Middle frontal gyrus (tissue), 1 donor: ENCODE results near the gene MAP1LC3B2.

Experiments
- DNase-seq: peaks from one replicate; pipeline ENCODE4 v3.0.0-alpha.2; 2015; ENCODE audit warnings: low spot score; ENCODE audit errors: extremely low spot score

MAP1LC3B2 gene

GRCh38 chr12:116559162-116559935 is at the start of gene MAP1LC3B2:
MAP1LC3B2 (plus strand) TSS chr12:116559381; CDS start chr12:116575943, 16,562 bp downstream.
- peak; percentile 14 for DNase-seq

GRCh38 chr12:116513944-116514343 is 45.2 kb upstream of the MAP1LC3B2 start:
- no peak for DNase-seq

GRCh38 chr12:116515684-116516083 is 43.5 kb upstream of the MAP1LC3B2 start:
- DNase-seq: no peak

- no peak for DNase-seq
Measured at GRCh38 chr12:116516657-116517056, 42.5 kb upstream of the MAP1LC3B2 start.

GRCh38 chr12:116517431-116518045 is 41.6 kb upstream of the MAP1LC3B2 start:
- DNase-seq: no peak

GRCh38 chr12:116520225-116520760 is 38.9 kb upstream of the MAP1LC3B2 start:
- DNase-seq: no peak

GRCh38 chr12:116520801-116521471 is 38.2 kb upstream of the MAP1LC3B2 start:
- no peak for DNase-seq

GRCh38 chr12:116524311-116524710 is 34.9 kb upstream of the MAP1LC3B2 start:
- DNase-seq: no peak

- DNase-seq: no peak
Measured at GRCh38 chr12:116524964-116525379, 34.2 kb upstream of the MAP1LC3B2 start.

- DNase-seq: no peak
Measured at GRCh38 chr12:116525418-116526001, 33.7 kb upstream of the MAP1LC3B2 start.

- DNase-seq: no peak
Measured at GRCh38 chr12:116528065-116528464, 31.1 kb upstream of the MAP1LC3B2 start.

- DNase-seq: no peak
Measured at GRCh38 chr12:116528498-116528897, 30.7 kb upstream of the MAP1LC3B2 start.

GRCh38 chr12:116529048-116529447 is 30.1 kb upstream of the MAP1LC3B2 start:
- DNase-seq: no peak

- no peak for DNase-seq
Measured at GRCh38 chr12:116529686-116530085, 29.5 kb upstream of the MAP1LC3B2 start.

- no peak for DNase-seq
Measured at GRCh38 chr12:116532428-116532827, 26.8 kb upstream of the MAP1LC3B2 start.

GRCh38 chr12:116532986-116533342 is 26.2 kb upstream of the MAP1LC3B2 start:
- no peak for DNase-seq

- peak; percentile 57 for DNase-seq
Measured at GRCh38 chr12:116533343-116534251, 25.6 kb upstream of the MAP1LC3B2 start.

- DNase-seq: no peak
Measured at GRCh38 chr12:116534311-116535121, 24.7 kb upstream of the MAP1LC3B2 start.

GRCh38 chr12:116535241-116535640 is 23.9 kb upstream of the MAP1LC3B2 start:
- no peak for DNase-seq
